ENCODE data around the gene NFKB2.

GRCh38 chr10:102419269-102420180 lies 24.0 kb downstream of the NFKB2 start:
- TF ChIP-seq CTCF (IDR thresholded peaks at IDR 0.05) = no peak
- TF ChIP-seq POLR2A (IDR thresholded peaks at IDR 0.05) = no peak
- TF ChIP-seq EP300 (IDR thresholded peaks at IDR 0.05) = no peak
